GM18909 (cell line): ENCODE results near the gene CNTRL.
"Not testable (repeated sequence)": the region's sequence is repeated elsewhere in the genome, so short reads cannot be mapped to it uniquely, and the experiment has no call there.

Experiments
- ATAC-seq: cut with Tn5 transposase; IDR thresholded peaks from one replicate; pipeline ENCODE4 v1.9.1; 2021; ENCODE audit warnings: mild to moderate bottlenecking; ENCODE audit not compliant: unreplicated experiment, poor library complexity

Gene CNTRL

DNA sequence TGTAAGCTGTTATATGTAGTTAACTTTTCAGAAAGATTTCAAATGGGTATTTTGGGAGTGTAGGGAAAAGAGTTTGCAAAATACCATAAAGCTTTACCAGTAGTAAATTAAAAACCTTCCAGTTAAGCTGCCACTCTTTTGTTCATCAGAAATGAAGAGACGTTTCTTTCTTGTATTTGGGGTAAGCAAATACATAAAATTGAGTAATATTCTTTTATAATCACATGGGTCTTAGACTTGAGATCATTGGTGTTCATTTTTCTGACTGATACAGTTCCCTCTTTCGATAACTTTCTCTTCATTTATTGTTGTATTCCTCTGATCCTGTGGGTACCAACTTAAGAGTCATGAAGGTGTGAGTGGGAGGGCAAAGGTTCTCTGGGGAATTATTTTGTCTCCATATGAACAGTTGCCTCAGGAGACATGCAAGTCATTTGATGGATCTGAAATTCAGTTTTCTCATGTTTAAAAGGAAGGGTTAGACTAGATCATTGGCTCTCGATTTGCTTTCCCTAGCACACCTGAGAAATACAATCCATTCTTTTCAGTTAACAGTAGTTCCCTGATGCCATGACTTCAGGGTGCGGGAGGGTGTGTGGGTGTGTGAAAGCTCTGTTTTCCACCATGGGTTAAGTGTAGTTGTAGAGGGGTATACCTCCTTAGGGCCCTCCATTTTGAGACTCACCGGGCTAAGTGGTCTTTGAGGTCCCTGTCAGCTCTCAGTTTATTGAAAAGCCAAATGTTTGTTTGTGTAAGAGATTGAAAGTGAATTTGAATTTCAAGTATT is 47.7 kb downstream of the CNTRL start:
- no peak for ATAC-seq

DNA sequence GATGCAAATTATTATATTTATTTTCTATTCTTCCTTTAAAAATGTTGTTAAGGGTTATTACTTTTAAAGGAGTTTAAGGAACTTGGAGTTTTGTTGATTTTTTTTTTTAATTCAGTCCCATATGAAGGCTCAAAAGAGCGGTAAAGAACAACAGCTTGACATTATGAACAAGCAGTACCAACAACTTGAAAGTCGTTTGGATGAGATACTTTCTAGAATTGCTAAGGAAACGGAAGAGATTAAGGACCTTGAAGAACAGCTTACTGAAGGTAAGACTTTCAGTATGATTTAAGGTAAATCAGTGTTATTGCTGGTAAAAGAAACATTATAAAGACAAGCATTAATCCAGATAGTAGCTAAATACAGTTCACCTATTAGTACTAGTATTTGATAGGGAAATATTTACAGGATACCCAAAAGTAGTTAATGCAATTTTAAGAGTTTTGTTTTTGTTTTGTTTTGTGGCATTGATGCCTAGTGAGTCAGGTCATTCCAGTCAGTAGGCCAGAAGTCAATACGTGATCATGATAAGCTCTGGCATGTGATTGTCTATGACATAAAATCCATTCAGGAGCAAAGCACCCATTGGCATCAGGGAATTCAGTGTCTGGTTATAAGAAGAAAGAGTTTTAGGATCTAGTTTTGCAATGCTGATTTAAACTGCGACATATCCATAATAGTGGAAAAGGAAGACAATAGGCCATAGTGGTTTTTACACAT is 49.2 kb downstream of the CNTRL start:
- no peak for ATAC-seq

DNA sequence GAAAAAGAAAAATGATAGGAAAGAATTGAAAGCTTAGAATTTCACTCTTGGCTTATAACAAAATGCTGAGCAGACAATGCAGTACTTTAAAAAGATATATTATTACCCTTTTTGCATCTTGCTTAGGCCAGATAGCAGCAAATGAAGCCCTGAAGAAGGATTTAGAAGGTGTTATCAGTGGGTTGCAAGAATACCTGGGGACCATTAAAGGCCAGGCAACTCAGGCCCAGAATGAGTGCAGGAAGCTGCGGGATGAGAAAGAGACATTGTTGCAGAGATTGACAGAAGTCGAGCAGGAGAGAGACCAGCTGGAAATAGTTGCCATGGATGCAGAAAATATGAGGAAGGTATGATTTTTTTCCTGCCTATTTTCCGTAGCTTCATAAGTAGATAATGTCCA is 50.8 kb downstream of the CNTRL start:
- no peak for ATAC-seq

- not testable (repeated sequence) for ATAC-seq
These were observed 54.6 kb downstream of the CNTRL start for GRCh38 chr9:121129384-121129783.

GRCh38 chr9:121133104-121133816 is 58.5 kb downstream of the CNTRL start:
- no peak for ATAC-seq

DNA sequence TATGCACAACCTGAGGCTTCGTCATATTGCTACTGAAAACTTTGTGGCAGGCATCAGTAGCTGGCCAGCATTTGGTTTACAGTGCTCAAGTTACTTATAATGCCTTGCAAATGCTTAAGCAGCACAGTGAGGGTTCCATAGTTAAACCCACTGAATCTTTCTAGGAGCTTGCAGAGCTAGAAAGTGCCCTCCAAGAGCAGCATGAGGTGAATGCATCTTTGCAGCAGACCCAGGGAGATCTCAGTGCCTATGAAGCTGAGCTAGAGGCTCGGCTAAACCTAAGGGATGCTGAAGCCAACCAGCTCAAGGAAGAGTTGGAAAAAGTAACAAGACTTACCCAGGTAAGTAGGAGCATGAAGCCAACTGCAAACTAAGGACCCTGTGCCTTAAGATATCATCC is 60.9 kb downstream of the CNTRL start:
- ATAC-seq: no peak

- no peak for ATAC-seq
These were observed 63.8 kb downstream of the CNTRL start for GRCh38 chr9:121138561-121138960.

DNA sequence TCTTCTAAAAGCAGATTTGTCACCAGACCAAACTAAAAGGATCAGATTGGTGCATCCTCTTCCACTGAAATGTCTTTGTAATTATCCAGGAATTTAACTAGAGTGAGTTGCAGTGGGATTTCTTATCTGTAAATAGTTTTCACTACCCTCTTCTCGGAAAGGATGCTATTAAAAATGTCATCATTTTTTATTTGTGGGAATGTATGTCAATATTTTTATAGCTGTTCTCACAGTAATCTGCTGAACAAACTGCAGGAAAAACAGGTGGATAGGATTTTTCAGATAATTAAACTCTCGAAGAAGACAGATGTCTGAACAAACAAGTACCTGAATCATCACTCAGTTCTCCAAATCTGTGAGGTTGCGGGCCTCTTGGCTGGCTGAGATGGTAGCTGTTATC is 64.2 kb downstream of the CNTRL start:
- no peak for ATAC-seq

- no peak for ATAC-seq
These were observed 65.4 kb downstream of the CNTRL start for GRCh38 chr9:121140162-121140561.

DNA sequence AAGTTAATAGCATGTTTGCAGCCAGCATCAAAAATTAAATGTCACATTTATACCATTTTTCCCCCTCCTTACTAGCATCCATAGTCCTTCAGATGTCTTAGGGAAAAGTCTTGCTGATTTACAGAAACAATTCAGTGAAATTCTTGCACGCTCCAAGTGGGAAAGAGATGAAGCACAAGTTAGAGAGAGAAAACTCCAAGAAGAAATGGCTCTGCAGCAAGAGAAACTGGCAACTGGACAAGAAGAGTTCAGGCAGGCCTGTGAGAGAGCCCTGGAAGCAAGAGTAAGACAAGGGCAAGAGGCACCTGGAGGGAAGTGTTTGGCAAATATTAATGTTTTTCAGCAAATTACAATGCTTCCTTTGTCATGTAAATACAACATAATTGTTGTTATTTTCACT is 66.6 kb downstream of the CNTRL start:
- no peak for ATAC-seq

DNA sequence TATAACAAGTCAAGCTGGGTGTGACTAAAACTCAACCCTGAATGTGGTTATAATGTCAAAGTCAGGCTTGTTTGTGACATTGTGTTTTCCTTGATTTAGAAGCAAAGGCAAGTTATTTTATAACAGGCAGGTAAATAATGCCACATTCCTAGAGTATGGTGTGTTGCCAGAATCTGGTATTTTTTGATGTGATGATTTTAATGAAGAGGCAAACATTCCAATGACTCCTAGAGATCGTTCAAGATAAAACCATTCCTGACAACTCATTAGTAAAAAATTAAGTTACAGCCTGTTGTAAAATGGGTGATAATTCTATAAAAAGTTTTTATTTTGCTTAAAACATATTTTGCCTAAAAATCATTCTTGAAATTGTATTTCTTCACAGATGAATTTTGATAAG is 67.0 kb downstream of the CNTRL start:
- no peak for ATAC-seq

DNA sequence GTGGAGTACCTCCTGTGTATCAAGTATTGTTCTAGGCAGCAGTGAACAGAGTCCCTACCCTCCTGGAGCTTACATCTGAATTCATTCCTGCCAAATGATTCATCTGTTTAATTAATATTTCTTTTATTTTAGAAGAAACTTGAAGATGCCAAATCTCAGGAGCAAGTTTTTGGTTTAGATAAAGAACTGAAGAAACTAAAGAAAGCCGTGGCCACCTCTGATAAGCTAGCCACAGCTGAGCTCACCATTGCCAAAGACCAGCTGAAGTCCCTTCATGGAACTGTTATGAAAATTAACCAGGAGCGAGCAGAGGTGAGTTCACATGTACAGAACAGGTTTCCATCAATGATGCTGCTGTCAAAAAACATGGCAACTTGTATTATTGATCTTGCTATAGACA is 69.0 kb downstream of the CNTRL start:
- ATAC-seq: no peak

DNA sequence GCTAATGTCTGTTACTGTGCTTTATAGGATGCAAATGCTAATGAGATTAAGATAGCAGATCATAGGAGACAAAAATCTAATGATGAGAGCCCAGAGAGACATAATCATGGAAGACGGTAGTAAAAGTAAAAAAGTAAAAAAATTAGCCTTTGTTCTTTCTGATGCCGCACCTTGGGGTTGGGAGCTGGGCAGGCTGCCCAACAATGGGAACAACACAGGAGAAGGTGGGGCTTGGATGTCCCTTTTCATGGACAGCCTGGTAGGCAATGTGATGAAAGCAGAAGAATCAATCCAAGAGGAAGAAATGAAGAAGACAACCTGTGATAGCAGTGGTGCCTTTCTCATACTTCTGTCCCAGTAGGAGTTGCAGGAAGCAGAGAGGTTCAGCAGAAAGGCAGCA is 69.7 kb downstream of the CNTRL start:
- ATAC-seq: no peak

DNA sequence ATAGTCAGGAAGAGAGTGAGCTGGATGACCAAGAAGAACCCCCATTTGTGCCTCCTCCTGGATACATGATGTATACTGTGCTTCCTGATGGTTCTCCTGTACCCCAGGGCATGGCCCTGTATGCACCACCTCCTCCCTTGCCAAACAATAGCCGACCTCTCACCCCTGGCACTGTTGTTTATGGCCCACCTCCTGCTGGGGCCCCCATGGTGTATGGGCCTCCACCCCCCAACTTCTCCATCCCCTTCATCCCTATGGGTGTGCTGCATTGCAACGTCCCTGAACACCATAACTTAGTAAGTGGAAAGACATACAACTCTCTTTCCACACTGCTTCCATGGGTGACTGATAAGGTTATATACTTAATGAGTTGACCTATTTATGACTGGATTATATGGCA is 75.4 kb downstream of the CNTRL start:
- no peak for ATAC-seq

- ATAC-seq: no peak
These were observed 78.9 kb downstream of the CNTRL start for GRCh38 chr9:121153642-121154041.

DNA sequence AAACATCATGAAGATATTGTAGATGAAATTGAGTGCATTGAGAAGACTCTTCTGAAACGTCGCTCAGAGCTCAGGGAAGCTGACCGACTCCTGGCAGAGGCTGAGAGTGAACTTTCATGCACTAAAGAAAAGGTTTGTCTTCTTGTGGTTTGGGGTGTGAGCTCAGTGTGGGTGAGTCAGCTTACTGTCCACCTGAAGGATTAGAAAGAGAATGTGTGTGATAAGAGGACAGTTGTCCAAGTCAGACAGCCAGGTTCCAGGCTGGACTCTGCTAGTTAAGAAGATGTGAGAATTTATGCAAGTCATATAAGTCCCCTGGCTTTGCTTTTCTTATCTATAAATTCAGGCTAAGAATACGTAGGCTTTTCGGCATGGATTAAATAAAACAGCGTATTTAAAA is 80.0 kb downstream of the CNTRL start:
- no peak for ATAC-seq

DNA sequence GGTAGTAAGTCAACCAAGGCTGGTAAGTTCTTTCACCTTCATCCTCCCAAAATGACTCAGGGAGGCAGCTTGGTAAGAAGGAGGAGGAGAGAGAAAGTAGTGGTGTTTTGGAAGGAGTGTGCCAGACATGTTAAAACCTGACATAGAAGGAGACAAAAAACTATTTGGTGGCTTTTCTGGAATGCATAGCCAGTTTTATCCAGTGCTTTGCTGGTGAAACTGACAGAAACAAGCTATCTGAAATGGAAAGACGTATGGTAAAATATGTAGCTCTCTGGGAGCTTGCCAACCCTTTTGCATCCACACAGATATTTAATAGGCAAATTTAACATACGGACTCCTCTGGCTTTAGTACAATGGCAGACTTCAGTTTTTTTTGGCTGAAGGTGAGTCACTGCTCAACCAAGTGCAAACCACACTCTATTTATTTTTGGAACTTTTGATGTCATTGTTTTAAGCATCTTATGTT is 81.5 kb downstream of the CNTRL start:
- ATAC-seq: peak; percentile 78

GRCh38 chr9:121157939-121158338 is 83.2 kb downstream of the CNTRL start:
- ATAC-seq: no peak

- no peak for ATAC-seq
These were observed 85.3 kb downstream of the CNTRL start for GRCh38 chr9:121160025-121160424.

DNA sequence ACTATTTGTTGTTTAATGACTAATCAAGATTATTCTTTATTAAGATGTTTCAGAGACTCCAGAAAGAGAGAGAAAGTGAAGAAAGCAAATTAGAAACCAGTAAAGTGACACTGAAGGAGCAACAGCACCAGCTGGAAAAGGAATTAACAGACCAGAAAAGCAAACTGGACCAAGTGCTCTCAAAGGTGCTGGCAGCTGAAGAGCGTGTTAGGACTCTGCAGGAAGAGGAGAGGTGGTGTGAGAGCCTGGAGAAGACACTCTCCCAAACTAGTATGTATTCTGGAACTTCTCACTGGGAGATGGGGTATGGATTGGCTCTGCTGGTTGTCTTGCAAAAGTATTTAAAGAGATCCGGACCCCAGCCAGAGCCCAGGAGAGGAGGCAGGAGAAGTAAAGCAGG is 93.3 kb downstream of the CNTRL start:
- no peak for ATAC-seq

DNA sequence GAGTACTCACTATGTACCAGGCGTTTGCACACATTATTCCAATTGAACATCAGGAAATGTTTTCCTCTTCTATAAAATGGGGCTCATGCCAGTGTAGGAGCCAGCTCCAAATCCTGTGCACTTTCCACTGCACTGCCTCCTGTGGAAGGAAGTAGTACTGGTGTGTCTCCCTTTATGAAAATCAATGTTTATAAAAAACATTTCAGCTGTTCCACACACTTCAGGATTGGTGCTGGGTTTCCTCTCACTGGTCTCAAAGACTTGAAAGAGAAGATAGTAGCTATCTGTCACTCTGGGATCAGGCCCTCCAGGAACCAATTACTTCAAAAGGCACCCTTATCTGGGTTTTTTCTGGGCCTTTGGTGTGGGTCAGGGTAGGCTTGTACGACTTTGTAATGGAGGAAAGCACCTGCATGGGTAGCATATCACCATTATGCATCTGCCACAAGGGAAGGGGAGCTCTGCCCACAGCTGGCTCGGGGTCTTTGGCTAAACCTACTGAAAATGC is 94.4 kb downstream of the CNTRL start:
- no peak for ATAC-seq
